AG04449 (cell line): Measurements from ENCODE around the gene C1QL3.

ENCODE experiments used
- CTCF ChIA-PET: fragments of 350-600 bp; formaldehyde crosslinking; extraction: SDS; loops from one replicate; lab custom pipeline; 2021; ENCODE audit warnings: antibody characterized with exemption; lab: Yijun Ruan, JAX
- POLR2A ChIA-PET: fragments of 400-600, 350-600 bp; formaldehyde crosslinking; extraction: SDS; loops from one replicate; lab custom pipeline; 2020; ENCODE audit warnings: antibody characterized with exemption, inconsistent platforms; lab: Yijun Ruan, JAX
- DNase-seq: peaks from one replicate; pipeline ENCODE4 v3.0.0-alpha.2; 2010; ENCODE audit warnings: low read depth, low spot score
- H3K4me3 ChIP-seq: 2 replicates; pipeline ENCODE4 v1.5.1; 2011; ENCODE audit warnings: low read depth, mild to moderate bottlenecking, control low read depth, low read length
- CTCF ChIP-seq: IDR thresholded peaks from one replicate; pipeline ENCODE4 v1.5.1; 2011; ENCODE audit warnings: mild to moderate bottlenecking, moderate library complexity, low read length, control low read depth, inconsistent platforms; ENCODE audit not compliant: insufficient read depth; ENCODE audit errors: missing control alignments

Gene C1QL3

GRCh38 chr10:16490511-16490910 lies 31.2 kb downstream of the C1QL3 start:
- DNase-seq = no peak
- ChIA-PET POLR2A (interaction anchor here (0.6 kb wide), 1 partner anchor 54 kb away, joined by 3 read pairs; the partner anchor contains the start of gene PTER), CTCF (interaction anchor here (1.6 kb wide), 1 partner anchor 45 kb away, joined by 3 read pairs; no protein-coding TSS in a partner anchor)
- no peak for TF ChIP-seq CTCF
- no peak overlapping the region for H3K4me3 ChIP-seq

GRCh38 chr10:16483241-16483917 lies 38.3 kb downstream of the C1QL3 start:
- ChIA-PET CTCF (no interaction called here), POLR2A (no interaction called here)
- no peak overlapping the region for H3K4me3 ChIP-seq
- no peak for DNase-seq
- TF ChIP-seq CTCF = no peak

- ChIA-PET POLR2A (no interaction called here), CTCF (no interaction called here)
- no peak for TF ChIP-seq CTCF
- no peak overlapping the region for H3K4me3 ChIP-seq
- DNase-seq = no peak
These were observed 40.5 kb downstream of the C1QL3 start for GRCh38 chr10:16481052-16481728.

GRCh38 chr10:16478801-16479200 lies 42.9 kb downstream of the C1QL3 start:
- ChIA-PET POLR2A (no interaction called here), CTCF (no interaction called here)
- no peak overlapping the region for H3K4me3 ChIP-seq
- TF ChIP-seq CTCF = no peak
- no peak for DNase-seq

GRCh38 chr10:16477757-16478156 lies 43.9 kb downstream of the C1QL3 start:
- CTCF ChIA-PET = no interaction called here
- TF ChIP-seq CTCF = no peak
- H3K4me3 ChIP-seq = no peak overlapping the region
- POLR2A ChIA-PET = no interaction called here
- no peak for DNase-seq

- no peak for TF ChIP-seq CTCF
- CTCF ChIA-PET = no interaction called here
- DNase-seq = no peak
- H3K4me3 ChIP-seq = no peak overlapping the region
- POLR2A ChIA-PET = no interaction called here
These were observed 48.9 kb downstream of the C1QL3 start for GRCh38 chr10:16472828-16473227.
